Esophagus squamous epithelium (tissue), 4 donors: ENCODE data around the gene ITSN1.

Source experiments
- POLR2A ChIP-seq, 4 donors: fragments of 450-650 bp; IDR thresholded peaks; one replicate each; pipeline ENCODE4 v1.6.1; 2017; ENCODE audit warnings: antibody characterized with exemption in 4 of 4, mild to moderate bottlenecking in 4 of 4, moderate library complexity in 3 of 4
- TF ChIP-seq, protein P1 (sequence below), 6 experiments: fragments of 450-650 bp in 4 of 6; fragments of 200-600 bp in 2 of 6; sonication (generic) in 2 of 6; IDR thresholded peaks; one replicate each; pipeline ENCODE4 v1.5.1; 2016 to 2019; ENCODE audit warnings: antibody characterized with exemption in 6 of 6, mild to moderate bottlenecking in 4 of 6, moderate library complexity in 4 of 6

GRCh38 chr21:33794596-33794995, 152.3 kb downstream of the ITSN1 start:
- TF ChIP-seq, protein P1, sequence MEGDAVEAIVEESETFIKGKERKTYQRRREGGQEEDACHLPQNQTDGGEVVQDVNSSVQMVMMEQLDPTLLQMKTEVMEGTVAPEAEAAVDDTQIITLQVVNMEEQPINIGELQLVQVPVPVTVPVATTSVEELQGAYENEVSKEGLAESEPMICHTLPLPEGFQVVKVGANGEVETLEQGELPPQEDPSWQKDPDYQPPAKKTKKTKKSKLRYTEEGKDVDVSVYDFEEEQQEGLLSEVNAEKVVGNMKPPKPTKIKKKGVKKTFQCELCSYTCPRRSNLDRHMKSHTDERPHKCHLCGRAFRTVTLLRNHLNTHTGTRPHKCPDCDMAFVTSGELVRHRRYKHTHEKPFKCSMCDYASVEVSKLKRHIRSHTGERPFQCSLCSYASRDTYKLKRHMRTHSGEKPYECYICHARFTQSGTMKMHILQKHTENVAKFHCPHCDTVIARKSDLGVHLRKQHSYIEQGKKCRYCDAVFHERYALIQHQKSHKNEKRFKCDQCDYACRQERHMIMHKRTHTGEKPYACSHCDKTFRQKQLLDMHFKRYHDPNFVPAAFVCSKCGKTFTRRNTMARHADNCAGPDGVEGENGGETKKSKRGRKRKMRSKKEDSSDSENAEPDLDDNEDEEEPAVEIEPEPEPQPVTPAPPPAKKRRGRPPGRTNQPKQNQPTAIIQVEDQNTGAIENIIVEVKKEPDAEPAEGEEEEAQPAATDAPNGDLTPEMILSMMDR (IDR thresholded peaks at IDR 0.05) = no peak
- TF ChIP-seq POLR2A (IDR thresholded peaks at IDR 0.05) = no peak
